ENCODE measurements around the gene PRUNE2. TPM values are rescaled to one million over a fixed set of nuclear protein-coding genes. Genes with fewer than 3 reads are reported as not detected.

The PRUNE2 gene
- polyA plus RNA-seq, 1 of the 3 experiments (the other 2 are of a cell fraction), result 13.0 TPM

GRCh38 chr9:76613150-76613781, 292.6 kb downstream of the PRUNE2 start:
- no peak for DNase-seq
- POLR2A ChIA-PET, result no interaction called here
- Histone ChIP-seq H3K9me3 (no peaks in the 10 kb centered on the region), H3K79me2 (ENCODE audit: insufficient read depth) (no peaks in the 10 kb centered on the region), H3K36me3 (replicated peaks in 1 of 2; ENCODE audit: control insufficient read depth in 1 of 2, insufficient read depth in 2 of 2, low read length in 1 of 2) (no peaks in the 10 kb centered on the region), H3K4me2 (no peak overlapping the region), H3K27me3 (ENCODE audit: insufficient read depth) (peaks cover 31% of the 10 kb centered on the region), H3K27ac (ENCODE audit: low read depth in 2 of 2, low read length in 1 of 2) (no peak overlapping the region), H4K20me1 (ENCODE audit: insufficient read depth) (no peaks in the 10 kb centered on the region), H3K9me2 (no peaks in the 10 kb centered on the region), H2AFZ (ENCODE audit: low read depth) (no peak overlapping the region), H3F3A (replicated peaks; ENCODE audit: insufficient read depth) (no peaks in the 10 kb centered on the region), H3K9ac (no peak overlapping the region), H3K4me1 (ENCODE audit: control insufficient read depth in 1 of 2, insufficient read depth in 2 of 2, low read depth in 1 of 2, low read length in 1 of 2) (no peaks in the 10 kb centered on the region), H3K4me3 (ENCODE audit: low read depth in 2 of 2, low read length in 1 of 2) (no peak overlapping the region)
- CTCF ChIA-PET, result no interaction called here
- TF ChIP-seq CTCF (IDR thresholded peaks at IDR 0.05) (no peak), FOXM1 (IDR thresholded peaks at IDR 0.05; ENCODE audit: low read depth) (no peak), TAF1 (IDR thresholded peaks at IDR 0.05; ENCODE audit: borderline replicate concordance, low read depth, low read length) (no peak), MAX (IDR thresholded peaks at IDR 0.05; ENCODE audit: low read depth) (no peak), POLR2AphosphoS5 (IDR thresholded peaks at IDR 0.05; ENCODE audit: low read depth, low read length) (no peak), MEF2A (IDR thresholded peaks at IDR 0.05; ENCODE audit: borderline replicate concordance, low read depth) (no peak), ZBTB33 (IDR thresholded peaks at IDR 0.05; ENCODE audit: borderline replicate concordance, low read depth) (no peak), EP300 (IDR thresholded peaks at IDR 0.05; ENCODE audit: borderline replicate concordance in 1 of 2, low read depth in 1 of 2, low read length in 1 of 2) (no peak), SIN3A (IDR thresholded peaks at IDR 0.05; ENCODE audit: borderline replicate concordance, low read depth, low read length) (no peak), GABPA (IDR thresholded peaks at IDR 0.05; ENCODE audit: low read depth) (no peak), YY1 (IDR thresholded peaks at IDR 0.05; ENCODE audit: low read depth) (no peak), TEAD4 (IDR thresholded peaks at IDR 0.05; ENCODE audit: borderline replicate concordance, insufficient read depth) (no peak), ELF1 (IDR thresholded peaks at IDR 0.05) (no peak), FOSL2 (IDR thresholded peaks at IDR 0.05; ENCODE audit: borderline replicate concordance, low read depth) (no peak), FOXJ3 (CRISPR knock-in tag; IDR thresholded peaks at IDR 0.05) (no peak), MXI1 (IDR thresholded peaks at IDR 0.05; ENCODE audit: low read depth, low read length) (no peak), REST (IDR thresholded peaks at IDR 0.05; ENCODE audit: low read depth, low read length) (no peak)
- 31% methylated on average over 8 of the region's 8 CpGs for WGBS (ENCODE audit: low lambda C conversion rate)
